GM12878 (cell line): ENCODE measurements around the gene ADIPOQ. TPM values are rescaled to one million over a fixed set of nuclear protein-coding genes. Genes with fewer than 3 reads are reported as not detected.
A peak's percentile ranks its signal among the peaks of the same experiment; 100 is the strongest.

ENCODE experiments used
- ATAC-seq: fragments of 200-7000 bp; cut with Tn5 transposase; 3 replicates; pipeline ENCODE4 v1.9.1; 2020; ENCODE audit warnings: mild to moderate bottlenecking, moderate library complexity
- Bru-seq: library from RNA; stranded (reverse); fragments of 400-500 nt; gene quantifications from one replicate; lab custom pipeline; 2021; lab: Mats Ljungman, UMichigan
- BruChase-seq, 2 experiments: library from RNA; stranded (reverse); fragments of 400-500 nt; gene quantifications; one replicate each; lab custom pipeline; 2021; lab: Mats Ljungman, UMichigan
- BruUV-seq: library from RNA; stranded (reverse); fragments of 400-500 nt; replicated peaks from 2 replicates; lab custom pipeline; 2021; lab: Mats Ljungman, UMichigan
- CTCF ChIA-PET: fragments of 300-600 bp; sonication (Branson Sonifier 250); formaldehyde crosslinking; extraction: SDS; loops from one replicate; lab custom pipeline; 2021; ENCODE audit warnings: inconsistent platforms; lab: Yijun Ruan, JAX
- POLR2A ChIA-PET: fragments of 350-600 bp; formaldehyde crosslinking; extraction: SDS; loops from one replicate; lab custom pipeline; 2021; ENCODE audit warnings: inconsistent platforms; lab: Charles Lee
- RAD21 ChIA-PET: fragments of 300-600 bp; sonication (Branson Sonifier 250); formaldehyde crosslinking; loops from one replicate; lab custom pipeline; 2023; ENCODE audit warnings: antibody characterized with exemption; ENCODE audit not compliant: unreplicated experiment; lab: Charles Lee
- SMC1A ChIA-PET: fragments of 300-600 bp; sonication (Branson Sonifier 250); formaldehyde crosslinking; loops from one replicate; lab custom pipeline; 2023; ENCODE audit not compliant: unreplicated experiment, uncharacterized antibody; lab: Charles Lee
- DNase-seq: peaks from one replicate; pipeline ENCODE4 v3.0.0-alpha.2; 2011; ENCODE audit warnings: low read depth, low spot score
- FAIRE-seq: peaks from 3 replicates; lab custom pipeline; 2011; peaks lifted over from hg19 to GRCh38; lab: Jason Lieb, UNC
- H2AFZ ChIP-seq: 2 replicates; pipeline ENCODE4 v1.6.0; 2011; ENCODE audit warnings: low read depth, low read length, control low read depth; ENCODE audit not compliant: control insufficient read depth
- H3K27ac ChIP-seq: 2 replicates; pipeline ENCODE4 v1.5.1; 2011; ENCODE audit warnings: control low read depth; ENCODE audit not compliant: control insufficient read depth, insufficient read depth
- H3K27me3 ChIP-seq, 2 experiments: replicated peaks in 1 of 2; 2 replicates each; pipeline versions ENCODE4 v1.6.0 to v1.6.1; 2011; ENCODE audit warnings: low read length in 1 of 2; ENCODE audit not compliant: control insufficient read depth in 2 of 2, insufficient read depth in 2 of 2
- H3K36me3 ChIP-seq, 2 experiments: 2 replicates each; pipeline ENCODE4 v1.5.1; 2011; ENCODE audit warnings: low read length in 1 of 2; ENCODE audit not compliant: control insufficient read depth in 2 of 2, insufficient read depth in 2 of 2
- H3K4me1 ChIP-seq: 2 replicates; pipeline ENCODE4 v1.6.1; 2011; ENCODE audit warnings: mild to moderate bottlenecking, low read length, moderate library complexity, mixed read lengths; ENCODE audit not compliant: control insufficient read depth, insufficient read depth
- H3K4me2 ChIP-seq: 2 replicates; pipeline ENCODE4 v1.6.0; 2011; ENCODE audit warnings: control low read depth; ENCODE audit not compliant: control insufficient read depth, insufficient read depth
- H3K4me3 ChIP-seq: fragments of 200-600 bp; sonication (generic); 2 replicates; pipeline ENCODE4 v1.5.1; 2016
- H3K79me2 ChIP-seq: 2 replicates; pipeline ENCODE4 v1.6.0; 2011; ENCODE audit warnings: low read length; ENCODE audit not compliant: control insufficient read depth, insufficient read depth
- H3K9ac ChIP-seq: 2 replicates; pipeline ENCODE4 v1.8.0; 2011; ENCODE audit warnings: low read length, control low read depth, mixed read lengths; ENCODE audit not compliant: control insufficient read depth, insufficient read depth
- H3K9me3 ChIP-seq: replicated peaks from 3 replicates; pipeline ENCODE4 v1.5.1; 2011; ENCODE audit warnings: mild to moderate bottlenecking, low read length; ENCODE audit not compliant: control insufficient read depth, insufficient read depth
- H4K20me1 ChIP-seq: 2 replicates; pipeline ENCODE4 v1.6.0; 2011; ENCODE audit not compliant: control insufficient read depth, insufficient read depth
- E4F1 ChIP-seq: fragments of 450-650 bp; IDR thresholded peaks from 2 replicates; pipeline ENCODE4 v1.6.1; 2018; ENCODE audit warnings: borderline replicate concordance, mild to moderate bottlenecking; ENCODE audit not compliant: partially characterized antibody
- IRF5 ChIP-seq: fragments of 450-650 bp; IDR thresholded peaks from 2 replicates; pipeline ENCODE4 v1.6.1; 2017; ENCODE audit warnings: borderline replicate concordance
- MTA3 ChIP-seq: IDR thresholded peaks from 2 replicates; pipeline ENCODE4 v1.6.1; 2012; ENCODE audit warnings: low read length, inconsistent platforms, borderline replicate concordance
- NFIC ChIP-seq: IDR thresholded peaks from 2 replicates; pipeline ENCODE4 v1.6.1; 2012; ENCODE audit warnings: low read depth, mild to moderate bottlenecking, inconsistent platforms, low read length, moderate library complexity
- PAX8 ChIP-seq: fragments of 450-650 bp; IDR thresholded peaks from 2 replicates; pipeline ENCODE4 v1.6.1; 2017; ENCODE audit warnings: mild to moderate bottlenecking, moderate library complexity
- SMARCA5 ChIP-seq: fragments of 450-650 bp; IDR thresholded peaks from 2 replicates; pipeline ENCODE4 v1.6.1; 2017; ENCODE audit warnings: mild to moderate bottlenecking
- TCF3 ChIP-seq: IDR thresholded peaks from 2 replicates; pipeline ENCODE4 v1.6.1; 2012; ENCODE audit warnings: low read depth, mild to moderate bottlenecking, low read length, borderline replicate concordance; ENCODE audit not compliant: insufficient read depth
- ZBTB4 ChIP-seq: fragments of 450-650 bp; formaldehyde crosslinking; IDR thresholded peaks from 2 replicates; pipeline ENCODE4 v1.4.0; 2022; ENCODE audit warnings: mild to moderate bottlenecking, moderate library complexity
- ZNF274 ChIP-seq: IDR thresholded peaks from one replicate; pipeline ENCODE4 v1.8.0; 2011; ENCODE audit not compliant: insufficient read length, insufficient read depth
- WGBS: methylation state at CpG from one replicate; pipeline ENCODE4 v1.1.6; 2016; ENCODE audit warnings: low lambda C conversion rate; ENCODE audit not compliant: insufficient replicate concordance, insufficient coverage; ENCODE audit errors: missing lambda C conversion rate; 5-methylcytosine and 5-hydroxymethylcytosine counted together
- in situ Hi-C: fragments of 300-500 bp; cut with MboI; formaldehyde crosslinking; loops from 9 replicates; pipeline ENCODE4 v1.14.3; 2018; ENCODE audit warnings: mixed read lengths
- intact Hi-C: fragments of 100-400 bp; cut with micrococcal nuclease; formaldehyde crosslinking; loops from one replicate; pipeline ENCODE4 v1.14.2; 2022; ENCODE audit not compliant: unreplicated experiment
- long read RNA-seq, 2 experiments: library from polyadenylated mRNA; unstranded; transcript quantifications; one replicate each; pipeline ENCODE4 v2.0.0, GENCODE V29; 2019 to 2020
- polyA minus RNA-seq, 3 experiments: library from RNA; depleted of rRNA, polyadenylated mRNA; stranded (reverse); fragments of >200 nt; gene quantifications; 2 replicates each; pipeline ENCODE4 v1.2.3, GENCODE V29; 2011
- polyA plus RNA-seq, 11 experiments: library from polyadenylated mRNA; depleted of rRNA in 4 of 11; unstranded in 6 of 11; stranded (reverse) in 5 of 11; fragments of >200 nt; fragmentation: Nextera tagmentation in 4 of 11; fragmentation: Illumina TruSeq in 1 of 11; extraction: Ambion mirVana in 4 of 11; extraction: Trizol in 1 of 11; gene quantifications; 1 replicate in 1 of 11; 2 replicates in 10 of 11; pipeline versions ENCODE4 v1.2.1 to v1.2.3, GENCODE V29; 2011 to 2016; ENCODE audit warnings: inconsistent platforms in 2 of 11, missing spikeins in 2 of 11, low read depth in 1 of 11
- total RNA-seq, 4 experiments: library from RNA; depleted of rRNA in 3 of 4; stranded (reverse); fragments of >200 nt in 3 of 4; fragmentation: Illumina TruSeq in 1 of 4; extraction: Trizol in 1 of 4; gene quantifications; 2 replicates each; pipeline versions ENCODE4 v1.2.1 to v1.2.3, GENCODE V29; 2013 to 2021

ADIPOQ gene
- total RNA-seq (2013; cell fraction: nucleolus; rRNA removed) = not detected in 2 replicates
- total RNA-seq (2014; rRNA removed) = not detected in 2 replicates
- total RNA-seq (2014; rRNA removed; fragmentation: Illumina TruSeq; extraction: Trizol) = not detected in 2 replicates
- not detected in 2 replicates for total RNA-seq (2021)
- polyA plus RNA-seq (2011; ENCODE audit: low read depth) = not detected
- polyA plus RNA-seq (2011; rRNA removed) = not detected in 2 replicates
- polyA plus RNA-seq (2011; cell fraction: cytosol; rRNA removed) = not detected in 2 replicates
- polyA plus RNA-seq (2011; cell fraction: nucleus; rRNA removed) = not detected in 2 replicates
- polyA plus RNA-seq (2012) = not detected in 2 replicates
- polyA plus RNA-seq (2014; fragmentation: Illumina TruSeq; extraction: Trizol) = not detected in 2 replicates
- not detected for polyA plus RNA-seq (2014; fragmentation: Nextera tagmentation; extraction: Ambion mirVana)
- not detected in 2 replicates for polyA plus RNA-seq (2014; rRNA removed)
- polyA plus RNA-seq (2016; fragmentation: Nextera tagmentation; extraction: Ambion mirVana) = not detected
- polyA minus RNA-seq (2011; rRNA and poly(A)+ RNA removed) = not detected in 2 replicates
- polyA minus RNA-seq (2011; cell fraction: cytosol; rRNA and poly(A)+ RNA removed) = not detected in 2 replicates
- not detected in 2 replicates for polyA minus RNA-seq (2011; cell fraction: nucleus; rRNA and poly(A)+ RNA removed)
- not detected for Bru-seq, nascent RNA
- not detected for BruChase-seq, experiment 1, labeled RNA remaining after a 6-hour chase
- BruChase-seq, experiment 2, labeled RNA remaining after a 2-hour chase = percentile 5 among the genes with signal in this experiment
- long read RNA-seq, experiment 1 = 0 reads
- long read RNA-seq, experiment 2 = 0 reads

DNA sequence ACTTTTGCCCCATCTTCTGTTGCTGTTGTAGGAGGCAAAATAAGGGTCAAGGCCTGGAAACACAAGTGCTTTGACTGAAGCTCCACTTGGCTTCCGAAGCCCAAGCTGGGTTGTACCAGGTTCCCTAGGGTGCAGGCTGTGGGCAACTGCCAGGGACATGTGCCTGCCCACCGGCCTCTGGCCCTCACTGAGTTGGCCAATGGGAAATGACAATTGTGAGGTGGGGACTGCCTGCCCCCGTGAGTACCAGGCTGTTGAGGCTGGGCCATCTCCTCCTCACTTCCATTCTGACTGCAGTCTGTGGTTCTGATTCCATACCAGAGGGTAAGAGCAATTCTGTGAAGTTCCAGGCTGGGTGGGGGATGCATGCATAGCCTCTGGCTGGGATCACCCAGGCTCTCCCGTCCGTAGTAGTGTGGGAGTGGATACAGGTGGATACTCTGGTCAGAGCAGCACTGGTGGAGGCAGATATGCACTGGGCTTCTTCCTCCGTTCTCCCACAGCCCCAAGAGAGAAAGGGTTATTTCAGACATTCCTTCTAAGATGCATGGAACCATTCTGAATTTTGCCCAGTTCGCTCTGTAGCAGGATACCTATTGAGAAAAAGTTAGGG, at the start of gene ADIPOQ:
Gene ADIPOQ, plus strand, starts transcription at position 285 of the 613 bp plus-strand sequence. CDS start 10,349 bp downstream, outside the sequence.
- Histone ChIP-seq H3K27me3 (peaks cover 0 to 5% of the 10 kb centered on the region in 2 experiments; a peak in 2 of 4 replicates), H3K79me2 (no peaks in the 10 kb centered on the region), H3K36me3 (no peaks in the 10 kb centered on the region), H2AFZ (no peak within 1 kb of the TSS), H3K4me2 (no peak within 1 kb of the TSS), H3K4me3 (no peak within 1 kb of the TSS), H3K4me1 (no peaks in the 10 kb centered on the region), H3K9ac (no peak within 1 kb of the TSS), H3K9me3 (no peaks in the 10 kb centered on the region), H4K20me1 (no peaks in the 10 kb centered on the region), H3K27ac (no peak within 1 kb of the TSS)
- 19% methylated on average over 7 of the region's 7 CpGs for WGBS
- BruUV-seq = no TSS peak
- no peak for DNase-seq
- no peak for FAIRE-seq
- CTCF ChIA-PET = no interaction called here
- POLR2A ChIA-PET = no interaction called here
- in situ Hi-C loops (no loop called here), intact Hi-C loops (no loop called here)
- SMC1A ChIA-PET = no interaction called here
- RAD21 ChIA-PET = no interaction called here
- TF ChIP-seq ZNF274 (no peak), IRF5 (no peak), TCF3 (no peak), NFIC (no peak), ZBTB4 (CRISPR knock-in tag) (no peak), MTA3 (no peak), PAX8 (no peak), E4F1 (no peak), SMARCA5 (no peak)
- no peak for ATAC-seq
